Trophoblast cell (in vitro differentiated cells and primary cell): ENCODE measurements around the gene SERGEF.

Experiments
- DNase-seq, 2 donors: peaks; one replicate each; pipeline ENCODE4 v3.0.0-alpha.2; 2016
- H2AFZ ChIP-seq: 2 replicates; pipeline ENCODE4 v1.6.1; 2013; ENCODE audit warnings: low read length, moderate library complexity, mild to moderate bottlenecking; ENCODE audit not compliant: insufficient read depth, poor library complexity
- H2AK5ac ChIP-seq: 2 replicates; pipeline ENCODE4 v1.6.1; 2013; ENCODE audit warnings: mild to moderate bottlenecking, low read length
- H2BK120ac ChIP-seq: 2 replicates; pipeline ENCODE4 v1.6.1; 2013; ENCODE audit warnings: low read length, mild to moderate bottlenecking, moderate library complexity; ENCODE audit not compliant: insufficient read depth, poor library complexity
- H2BK12ac ChIP-seq: 2 replicates; pipeline ENCODE4 v1.6.1; 2013; ENCODE audit warnings: mild to moderate bottlenecking, low read length, moderate library complexity
- H2BK5ac ChIP-seq: 2 replicates; pipeline ENCODE4 v1.6.1; 2013; ENCODE audit warnings: low read length, low read depth, moderate library complexity, mild to moderate bottlenecking; ENCODE audit not compliant: poor library complexity
- H3K14ac ChIP-seq: 2 replicates; pipeline ENCODE4 v1.6.1; 2013; ENCODE audit warnings: mild to moderate bottlenecking, low read length
- H3K18ac ChIP-seq: 2 replicates; pipeline ENCODE4 v1.6.1; 2013; ENCODE audit warnings: mild to moderate bottlenecking, low read length
- H3K23ac ChIP-seq: 2 replicates; pipeline ENCODE4 v1.6.1; 2013; ENCODE audit warnings: low read length
- H3K27ac ChIP-seq: 2 replicates; pipeline ENCODE4 v1.5.1; 2013; ENCODE audit warnings: low read depth, mild to moderate bottlenecking, inconsistent platforms, low read length, moderate library complexity
- H3K27me3 ChIP-seq: 2 replicates; pipeline ENCODE4 v1.6.1; 2013; ENCODE audit warnings: inconsistent platforms, mild to moderate bottlenecking, low read length, moderate library complexity; ENCODE audit not compliant: insufficient read depth
- H3K36me3 ChIP-seq, 2 experiments: 1 replicate in 1 of 2; 2 replicates in 1 of 2; pipeline ENCODE4 v1.6.1; 2013; ENCODE audit warnings: low read length in 2 of 2, mild to moderate bottlenecking in 2 of 2, moderate library complexity in 1 of 2; ENCODE audit not compliant: insufficient read depth in 2 of 2, control insufficient read depth in 1 of 2
- H3K4ac ChIP-seq: 2 replicates; pipeline ENCODE4 v1.6.1; 2013; ENCODE audit warnings: low read depth, mild to moderate bottlenecking, low read length, moderate library complexity
- H3K4me1 ChIP-seq, 2 experiments: 1 replicate in 1 of 2; 2 replicates in 1 of 2; pipeline ENCODE4 v1.6.1; 2013; ENCODE audit warnings: low read length in 2 of 2, mild to moderate bottlenecking in 2 of 2, moderate library complexity in 1 of 2; ENCODE audit not compliant: insufficient read depth in 2 of 2, control insufficient read depth in 1 of 2
- H3K4me2 ChIP-seq: 2 replicates; pipeline ENCODE4 v1.6.1; 2013; ENCODE audit warnings: inconsistent platforms, mild to moderate bottlenecking, low read length, moderate library complexity
- H3K4me3 ChIP-seq: 2 replicates; pipeline ENCODE4 v1.5.1; 2013; ENCODE audit warnings: mild to moderate bottlenecking, low read depth, low read length, inconsistent platforms
- H3K79me1 ChIP-seq: one replicate; pipeline ENCODE4 v1.6.1; 2013; ENCODE audit warnings: low read length
- H3K79me2 ChIP-seq: 2 replicates; pipeline ENCODE4 v1.6.1; 2013; ENCODE audit warnings: low read length, mild to moderate bottlenecking; ENCODE audit not compliant: control insufficient read depth, insufficient read depth, poor library complexity
- H3K9ac ChIP-seq: 2 replicates; pipeline ENCODE4 v1.6.1; 2013; ENCODE audit warnings: mild to moderate bottlenecking, low read length
- H3K9me3 ChIP-seq: 2 replicates; pipeline ENCODE4 v1.6.1; 2013; ENCODE audit warnings: low read depth, mild to moderate bottlenecking, control low read depth, inconsistent platforms, low read length; ENCODE audit not compliant: insufficient read depth
- H4K12ac ChIP-seq: 2 replicates; pipeline ENCODE4 v1.6.1; 2013; ENCODE audit warnings: low read depth, mild to moderate bottlenecking, low read length, moderate library complexity
- H4K8ac ChIP-seq: 2 replicates; pipeline ENCODE4 v1.6.1; 2013; ENCODE audit warnings: low read depth, mild to moderate bottlenecking, low read length, moderate library complexity
- H4K91ac ChIP-seq: one replicate; pipeline ENCODE4 v1.6.1; 2013; ENCODE audit warnings: low read depth, mild to moderate bottlenecking, low read length, moderate library complexity
- WGBS: extraction: QIAGEN DNeasy Blood & Tissue Kit; methylation state at CpG from one replicate; pipeline ENCODE4 v1.1.7; 2013; ENCODE audit warnings: missing lambda C conversion rate; ENCODE audit not compliant: insufficient read length, insufficient coverage; ENCODE audit errors: extremely low coverage; 5-methylcytosine and 5-hydroxymethylcytosine counted together

Gene SERGEF

DNA sequence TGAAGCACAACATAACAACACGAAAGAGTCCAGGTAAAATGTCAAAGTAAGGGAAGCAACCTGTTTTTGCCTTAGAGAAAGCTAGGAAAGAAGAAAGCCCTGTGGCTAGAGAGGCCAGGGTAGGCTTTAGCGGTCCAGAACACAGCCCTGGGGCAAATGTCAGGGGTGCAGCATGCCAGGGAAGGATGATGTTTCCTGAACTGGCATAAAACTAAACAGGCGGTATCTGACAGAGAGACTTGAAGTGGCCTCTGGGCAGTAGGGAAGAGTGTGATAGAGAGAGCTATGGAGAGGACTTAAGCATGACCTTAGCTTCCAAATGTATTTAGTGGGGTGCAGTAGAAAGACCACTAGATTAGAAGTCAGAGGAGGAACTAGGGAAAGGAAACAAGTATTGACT lies 174.7 kb downstream of the SERGEF start:
- Histone ChIP-seq H3K4me2 (no peak overlapping the region), H3K4me3 (no peak overlapping the region), H2BK12ac (no peak overlapping the region), H3K9me3 (no peaks in the 10 kb centered on the region), H3K27ac (no peak overlapping the region), H2BK5ac (no peak overlapping the region), H3K79me2 (no peaks in the 10 kb centered on the region), H3K4ac (no peak overlapping the region), H2BK120ac (no peak overlapping the region), H2AK5ac (no peak overlapping the region), H3K36me3 (no peaks in the 10 kb centered on the region), H3K23ac (no peak overlapping the region), H4K8ac (no peak overlapping the region), H3K18ac (no peak overlapping the region), H4K91ac (no peak overlapping the region), H3K4me1 (no peaks in the 10 kb centered on the region), H3K9ac (no peak overlapping the region), H3K14ac (no peak overlapping the region), H3K27me3 (no peaks in the 10 kb centered on the region), H4K12ac (no peak overlapping the region), H2AFZ (no peak overlapping the region), H3K79me1 (no peaks in the 10 kb centered on the region)
- WGBS: no CpG with 5 or more reads among the region's 3 CpGs
- no peak for DNase-seq

DNA sequence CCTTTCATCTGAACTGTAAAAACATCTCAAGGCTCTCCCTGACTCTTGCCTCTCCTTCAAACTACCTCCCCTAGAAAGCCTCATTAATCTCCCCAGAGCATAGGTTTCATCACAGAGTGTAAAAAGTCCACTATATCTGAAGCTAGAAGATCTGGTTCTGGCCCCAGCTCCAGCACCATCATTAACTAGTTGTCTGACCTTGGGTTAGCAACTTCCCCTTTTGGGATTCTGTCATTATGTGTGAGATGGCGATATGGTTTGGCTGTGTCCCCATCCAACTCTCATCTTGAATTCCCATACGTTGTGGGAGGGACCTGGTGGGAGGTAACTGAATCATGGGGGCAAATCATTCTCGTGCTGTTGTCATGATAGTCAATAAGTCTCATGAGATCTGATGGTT lies 181.0 kb downstream of the SERGEF start:
- Histone ChIP-seq H3K9ac (no peak overlapping the region), H2BK12ac (no peak overlapping the region), H3K36me3 (no peaks in the 10 kb centered on the region), H3K79me1 (no peaks in the 10 kb centered on the region), H2AFZ (no peak overlapping the region), H3K27me3 (no peaks in the 10 kb centered on the region), H3K4me2 (no peak overlapping the region), H3K4me3 (no peak overlapping the region), H3K14ac (no peak overlapping the region), H3K4ac (no peak overlapping the region), H3K79me2 (no peaks in the 10 kb centered on the region), H3K27ac (no peak overlapping the region), H4K12ac (no peak overlapping the region), H2BK120ac (no peak overlapping the region), H3K9me3 (peaks cover 3% of the 10 kb centered on the region), H4K91ac (no peak overlapping the region), H4K8ac (no peak overlapping the region), H3K4me1 (no peaks in the 10 kb centered on the region), H3K23ac (no peak overlapping the region), H2AK5ac (no peak overlapping the region), H2BK5ac (no peak overlapping the region), H3K18ac (no peak overlapping the region)
- WGBS: no CpG with 5 or more reads among the region's 3 CpGs
- DNase-seq: no peak

DNA sequence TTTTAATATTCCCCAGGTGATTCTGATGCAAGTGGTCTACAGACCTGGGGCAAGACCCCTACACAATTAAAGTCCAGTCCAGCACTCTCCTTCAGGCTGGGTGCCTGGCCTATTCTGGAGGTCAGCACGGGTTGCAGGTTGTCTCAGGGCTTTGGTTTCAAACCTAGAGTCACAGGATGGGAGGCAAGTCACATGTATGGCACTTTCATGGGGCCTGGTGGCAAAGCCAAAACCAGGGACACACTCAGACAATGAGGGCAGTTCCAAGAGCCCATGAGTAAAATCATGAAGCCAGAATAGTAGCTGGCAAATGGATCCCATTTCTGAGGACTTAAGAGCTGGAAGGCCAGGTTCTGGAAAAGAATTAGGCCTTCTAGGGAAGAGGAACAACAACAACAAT lies 181.6 kb downstream of the SERGEF start:
- Histone ChIP-seq H3K4me2 (no peak overlapping the region), H2AFZ (no peak overlapping the region), H3K27me3 (no peaks in the 10 kb centered on the region), H3K9me3 (peaks cover 3% of the 10 kb centered on the region), H3K23ac (no peak overlapping the region), H4K12ac (no peak overlapping the region), H3K4ac (no peak overlapping the region), H3K4me1 (no peaks in the 10 kb centered on the region), H4K91ac (no peak overlapping the region), H4K8ac (no peak overlapping the region), H3K27ac (no peak overlapping the region), H3K4me3 (no peak overlapping the region), H3K36me3 (no peaks in the 10 kb centered on the region), H2BK120ac (no peak overlapping the region), H3K18ac (no peak overlapping the region), H3K14ac (no peak overlapping the region), H3K9ac (no peak overlapping the region), H3K79me2 (no peaks in the 10 kb centered on the region), H2AK5ac (no peak overlapping the region), H2BK12ac (no peak overlapping the region), H2BK5ac (no peak overlapping the region), H3K79me1 (no peaks in the 10 kb centered on the region)
- no CpG with 5 or more reads among the region's 1 CpG for WGBS
- no peak for DNase-seq

DNA sequence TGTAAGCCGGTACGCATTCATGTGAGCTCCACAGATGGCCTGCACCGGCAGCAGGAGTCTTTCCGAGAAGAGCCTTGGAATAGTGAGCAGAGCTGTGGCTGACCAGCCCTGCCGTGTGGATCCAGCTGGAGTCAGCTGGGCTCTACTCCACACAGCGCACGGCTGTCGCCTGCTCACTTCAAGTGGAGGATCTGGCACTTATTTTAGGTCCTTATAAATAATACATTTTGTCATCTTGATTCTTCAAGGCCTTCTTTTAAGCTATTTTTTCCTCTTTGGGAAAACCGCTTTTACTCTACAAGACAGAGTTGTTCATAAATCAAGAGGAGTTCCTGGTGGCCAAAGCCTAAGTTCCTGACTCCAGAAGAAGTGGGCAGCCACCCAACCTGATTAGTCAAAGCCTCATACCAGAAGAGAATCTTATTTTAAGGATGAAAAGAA lies 184.5 kb downstream of the SERGEF start:
- H3K9ac ChIP-seq: no peak overlapping the region
- no peak overlapping the region for H3K4me2 ChIP-seq
- no peak overlapping the region for H3K18ac ChIP-seq
- DNase-seq: no peak
- no CpG with 5 or more reads among the region's 9 CpGs for WGBS
- H4K8ac ChIP-seq: no peak overlapping the region
- H3K79me2 ChIP-seq: no peaks in the 10 kb centered on the region
- no peaks in the 10 kb centered on the region for H3K4me1 ChIP-seq
- H4K12ac ChIP-seq: no peak overlapping the region
- no peak overlapping the region for H2AK5ac ChIP-seq
- no peak overlapping the region for H3K14ac ChIP-seq
- no peak overlapping the region for H2BK12ac ChIP-seq
- no peak overlapping the region for H3K23ac ChIP-seq
- H3K27ac ChIP-seq: no peak overlapping the region
- H4K91ac ChIP-seq: no peak overlapping the region
- H3K79me1 ChIP-seq: no peaks in the 10 kb centered on the region
- H3K4ac ChIP-seq: no peak overlapping the region
- no peaks in the 10 kb centered on the region for H3K36me3 ChIP-seq
- H2BK5ac ChIP-seq: no peak overlapping the region
- H3K27me3 ChIP-seq: no peaks in the 10 kb centered on the region
- peaks cover 3% of the 10 kb centered on the region for H3K9me3 ChIP-seq
- H2AFZ ChIP-seq: no peak overlapping the region
- H2BK120ac ChIP-seq: no peak overlapping the region
- H3K4me3 ChIP-seq: no peak overlapping the region
